ENCODE measurements around the gene SBF2.
"Not testable (repeated sequence)": the region's sequence is repeated elsewhere in the genome, so short reads cannot be mapped to it uniquely, and the experiment has no call there.

The SBF2 gene

GRCh38 chr11:10038521-10039302, 255.3 kb downstream of the SBF2 start:
- no peak overlapping the region for H3K27ac ChIP-seq (ENCODE audit: low read depth, low read length)
- no peaks in the 10 kb centered on the region for H3K9me3 ChIP-seq (ENCODE audit: insufficient read depth, low read length)
- no peaks in the 10 kb centered on the region for H3F3A ChIP-seq (ENCODE audit: insufficient read depth)
- H2AFZ ChIP-seq (ENCODE audit: low read depth, low read length, severe bottlenecking) = no peak overlapping the region
- no peak overlapping the region for H3K4me2 ChIP-seq (ENCODE audit: low read depth, low read length, poor library complexity, severe bottlenecking)
- no peaks in the 10 kb centered on the region for H3K79me2 ChIP-seq (ENCODE audit: insufficient read depth, low read length)
- no peak for TF ChIP-seq EZH2phosphoT487 (conservative IDR thresholded peaks at IDR 0.05; ENCODE audit: low read length)
- no peak for TF ChIP-seq CTCF (IDR thresholded peaks at IDR 0.05; ENCODE audit: insufficient read depth, low read length, poor library complexity, severe bottlenecking)
- no peaks in the 10 kb centered on the region for H3K9me2 ChIP-seq (replicated peaks; ENCODE audit: insufficient read depth, low read length)
- H3K4me3 ChIP-seq (ENCODE audit: insufficient read depth, low read length, poor library complexity, severe bottlenecking) = no peak overlapping the region
- H4K20me1 ChIP-seq (ENCODE audit: low read depth, low read length) = no peaks in the 10 kb centered on the region
- H3K36me3 ChIP-seq (ENCODE audit: low read length) = no peaks in the 10 kb centered on the region
- H3K9ac ChIP-seq (ENCODE audit: low read length) = no peak overlapping the region
- H3K27me3 ChIP-seq (ENCODE audit: low read length) = no peaks in the 10 kb centered on the region

DNA sequence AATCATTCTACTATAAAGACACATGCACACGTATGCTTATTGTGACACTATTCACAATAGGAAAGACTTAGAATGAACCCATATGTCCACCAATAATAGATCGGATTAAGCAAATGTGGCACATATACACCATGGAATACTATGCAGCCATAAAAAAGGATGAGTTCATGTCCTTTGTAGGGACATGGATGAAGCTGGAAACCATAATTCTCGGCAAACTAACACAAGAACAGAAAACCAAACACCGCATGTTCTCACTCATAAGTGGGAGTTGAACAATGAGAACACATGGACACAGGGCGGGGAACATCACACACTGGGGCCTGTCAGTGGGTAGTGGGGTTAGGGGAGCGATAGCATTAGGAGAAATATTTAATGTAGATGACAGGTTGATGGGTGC, 258.1 kb downstream of the SBF2 start:
- H3F3A ChIP-seq (ENCODE audit: insufficient read depth); H3K4me3 ChIP-seq (ENCODE audit: insufficient read depth, low read length, poor library complexity, severe bottlenecking); H4K20me1 ChIP-seq (ENCODE audit: low read depth, low read length); H3K9me3 ChIP-seq (ENCODE audit: insufficient read depth, low read length); H2AFZ ChIP-seq (ENCODE audit: low read depth, low read length, severe bottlenecking); H3K9me2 ChIP-seq (replicated peaks; ENCODE audit: insufficient read depth, low read length); H3K36me3 ChIP-seq (ENCODE audit: low read length); H3K27me3 ChIP-seq (ENCODE audit: low read length); H3K9ac ChIP-seq (ENCODE audit: low read length); H3K27ac ChIP-seq (ENCODE audit: low read depth, low read length); H3K79me2 ChIP-seq (ENCODE audit: insufficient read depth, low read length); H3K4me2 ChIP-seq (ENCODE audit: low read depth, low read length, poor library complexity, severe bottlenecking): not testable (repeated sequence)

DNA sequence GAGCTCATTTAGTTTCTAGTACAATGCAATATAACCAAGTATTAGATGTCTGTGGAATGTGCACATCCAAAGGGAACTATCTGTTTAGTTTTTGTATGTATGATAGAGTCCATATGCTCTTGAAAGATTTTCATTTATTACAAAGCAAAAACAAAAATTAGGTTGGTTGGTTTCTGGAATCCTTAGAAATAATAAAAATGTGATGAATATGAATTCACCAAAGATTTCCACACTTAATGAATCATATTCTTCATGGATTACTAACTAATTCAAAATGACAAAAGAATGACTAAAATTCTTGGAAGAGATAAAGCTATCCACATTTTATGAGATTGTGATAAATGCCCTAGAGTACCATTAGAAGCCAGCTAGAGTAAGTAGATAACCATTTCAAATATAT, 261.1 kb downstream of the SBF2 start:
- H3K27me3 ChIP-seq (ENCODE audit: low read length) = no peaks in the 10 kb centered on the region
- no peak overlapping the region for H3K27ac ChIP-seq (ENCODE audit: low read depth, low read length)
- H3K9me3 ChIP-seq (ENCODE audit: insufficient read depth, low read length) = no peaks in the 10 kb centered on the region
- no peak overlapping the region for H3K4me3 ChIP-seq (ENCODE audit: insufficient read depth, low read length, poor library complexity, severe bottlenecking)
- H3K9ac ChIP-seq (ENCODE audit: low read length) = no peak overlapping the region
- H3K9me2 ChIP-seq (replicated peaks; ENCODE audit: insufficient read depth, low read length) = no peaks in the 10 kb centered on the region
- TF ChIP-seq EZH2phosphoT487 (conservative IDR thresholded peaks at IDR 0.05; ENCODE audit: low read length) = no peak
- TF ChIP-seq CTCF (IDR thresholded peaks at IDR 0.05; ENCODE audit: insufficient read depth, low read length, poor library complexity, severe bottlenecking) = no peak
- no peaks in the 10 kb centered on the region for H3F3A ChIP-seq (ENCODE audit: insufficient read depth)
- no peaks in the 10 kb centered on the region for H3K79me2 ChIP-seq (ENCODE audit: insufficient read depth, low read length)
- H4K20me1 ChIP-seq (ENCODE audit: low read depth, low read length) = no peaks in the 10 kb centered on the region
- H3K36me3 ChIP-seq (ENCODE audit: low read length) = no peaks in the 10 kb centered on the region
- no peak overlapping the region for H2AFZ ChIP-seq (ENCODE audit: low read depth, low read length, severe bottlenecking)
- H3K4me2 ChIP-seq (ENCODE audit: low read depth, low read length, poor library complexity, severe bottlenecking) = no peak overlapping the region

- H3K27ac ChIP-seq (ENCODE audit: low read depth, low read length) = no peak overlapping the region
- no peaks in the 10 kb centered on the region for H3K79me2 ChIP-seq (ENCODE audit: insufficient read depth, low read length)
- no peak overlapping the region for H3K9ac ChIP-seq (ENCODE audit: low read length)
- TF ChIP-seq CTCF (IDR thresholded peaks at IDR 0.05; ENCODE audit: insufficient read depth, low read length, poor library complexity, severe bottlenecking) (no peak), EZH2phosphoT487 (conservative IDR thresholded peaks at IDR 0.05; ENCODE audit: low read length) (no peak)
- H3K4me3 ChIP-seq (ENCODE audit: insufficient read depth, low read length, poor library complexity, severe bottlenecking) = no peak overlapping the region
- no peak overlapping the region for H3K4me2 ChIP-seq (ENCODE audit: low read depth, low read length, poor library complexity, severe bottlenecking)
- no peaks in the 10 kb centered on the region for H4K20me1 ChIP-seq (ENCODE audit: low read depth, low read length)
- no peaks in the 10 kb centered on the region for H3K36me3 ChIP-seq (ENCODE audit: low read length)
- H3K27me3 ChIP-seq (ENCODE audit: low read length) = no peaks in the 10 kb centered on the region
- H2AFZ ChIP-seq (ENCODE audit: low read depth, low read length, severe bottlenecking) = no peak overlapping the region
- H3F3A ChIP-seq (ENCODE audit: insufficient read depth) = no peaks in the 10 kb centered on the region
- H3K9me2 ChIP-seq (replicated peaks; ENCODE audit: insufficient read depth, low read length) = no peaks in the 10 kb centered on the region
- no peaks in the 10 kb centered on the region for H3K9me3 ChIP-seq (ENCODE audit: insufficient read depth, low read length)
Observed at GRCh38 chr11:10030122-10030490, 263.9 kb downstream of the SBF2 start.

Data from SU-DHL-6 (cell line).